ENCODE measurements around the gene TSPEAR.

GRCh38 chr21:44544566-44544965 is 166.8 kb downstream of the TSPEAR start:
- TF ChIP-seq CTCF (IDR thresholded peaks at IDR 0.05) (no peak), POLR2AphosphoS5 (IDR thresholded peaks at IDR 0.05) (no peak)
